GM19193 (cell line): Measurements from ENCODE around the gene PPP1R12C.

Experiments
- POLR2A ChIP-seq: IDR thresholded peaks from 4 replicates; pipeline ENCODE4 v1.6.1; 2011; ENCODE audit not compliant: insufficient read depth, insufficient read length; ENCODE audit errors: extremely low read depth

PPP1R12C gene

DNA sequence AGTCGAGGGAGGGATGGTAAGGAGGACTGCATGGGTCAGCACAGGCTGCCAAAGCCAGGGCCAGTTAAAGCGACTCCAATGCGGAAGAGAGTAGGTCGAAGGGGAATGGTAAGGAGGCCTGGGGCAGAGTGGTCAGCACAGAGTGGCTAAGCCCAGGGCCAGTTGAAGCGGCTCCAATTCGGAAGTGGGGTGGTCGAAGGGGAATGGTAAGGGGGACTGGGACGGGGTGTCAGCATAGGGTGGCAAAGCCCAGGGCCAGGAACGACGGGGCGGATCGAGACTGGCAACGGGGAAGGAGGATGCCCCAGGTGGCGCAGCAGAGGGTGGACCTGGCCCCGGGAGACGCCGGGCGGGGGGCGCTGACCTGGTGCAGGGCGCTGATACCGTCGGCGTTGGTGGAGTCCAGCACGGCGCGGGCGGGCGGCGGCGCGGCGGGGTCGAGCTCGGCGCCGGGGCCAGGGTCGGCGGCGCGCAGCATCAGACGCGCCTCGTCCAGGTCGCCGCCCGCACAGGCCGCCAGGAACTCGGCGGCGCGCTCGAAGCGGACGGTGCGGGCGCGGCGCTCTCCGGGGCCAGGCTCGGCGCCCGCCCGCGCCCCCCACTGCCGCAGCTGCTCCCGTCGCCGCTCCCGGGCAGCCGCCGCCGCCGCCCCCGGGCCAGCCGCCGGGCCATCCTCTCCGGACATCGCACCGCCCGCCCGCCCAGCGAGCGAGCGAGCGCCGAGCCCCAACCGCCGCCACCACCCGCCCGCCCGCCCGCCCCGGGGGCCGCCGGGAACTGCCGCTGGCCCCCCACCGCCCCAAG lies at the start of gene PPP1R12C:
PPP1R12C (minus strand) TSS at position 779 of the 804 bp plus-strand sequence; CDS start at position 685, 94 bp downstream.
- TF ChIP-seq POLR2A, result no peak

GRCh38 chr19:55166530-55167268 lies 49.3 kb upstream of the PPP1R12C start, which contains the start of gene DNAAF3:
Gene DNAAF3, minus strand, starts transcription at chr19:55166613. Its CDS starts 200 bp downstream, at chr19:55166413.
- no peak for TF ChIP-seq POLR2A

DNA sequence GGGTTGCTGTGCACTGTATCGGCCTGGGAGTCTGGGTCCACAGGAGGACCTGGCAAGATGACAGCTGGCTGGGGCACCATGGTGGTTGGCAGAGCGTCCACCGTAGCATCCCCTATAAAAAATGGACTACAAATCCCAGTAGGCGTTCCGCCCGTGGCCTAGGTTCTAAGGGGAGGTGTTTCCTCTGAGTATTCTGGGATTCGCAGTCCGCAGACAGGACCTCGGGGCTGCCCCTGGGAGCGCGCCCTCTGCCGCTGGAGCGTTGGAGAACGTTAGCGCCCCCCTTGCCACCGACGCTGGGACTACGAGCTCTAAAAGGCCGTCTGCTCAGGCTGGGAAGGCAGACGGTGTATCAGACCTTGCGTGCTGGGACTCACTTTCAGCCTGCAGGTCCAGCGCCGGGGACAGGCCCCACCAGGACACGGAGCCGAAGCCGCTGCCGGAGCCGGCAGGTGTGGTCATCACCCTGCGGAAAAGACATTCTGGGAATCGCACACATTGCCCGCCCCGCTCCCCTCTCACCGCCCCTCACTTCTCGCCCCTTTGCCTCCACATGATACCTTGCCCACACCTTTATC lies 48.6 kb upstream of the PPP1R12C start:
- no peak for TF ChIP-seq POLR2A

- TF ChIP-seq POLR2A, result no peak
Observed at GRCh38 chr19:55161571-55162322, 44.3 kb upstream of the PPP1R12C start.

- no peak for TF ChIP-seq POLR2A
Observed at GRCh38 chr19:55160986-55161365, 43.5 kb upstream of the PPP1R12C start.

- TF ChIP-seq POLR2A, result no peak
Observed at GRCh38 chr19:55160128-55160985, 42.9 kb upstream of the PPP1R12C start.

DNA sequence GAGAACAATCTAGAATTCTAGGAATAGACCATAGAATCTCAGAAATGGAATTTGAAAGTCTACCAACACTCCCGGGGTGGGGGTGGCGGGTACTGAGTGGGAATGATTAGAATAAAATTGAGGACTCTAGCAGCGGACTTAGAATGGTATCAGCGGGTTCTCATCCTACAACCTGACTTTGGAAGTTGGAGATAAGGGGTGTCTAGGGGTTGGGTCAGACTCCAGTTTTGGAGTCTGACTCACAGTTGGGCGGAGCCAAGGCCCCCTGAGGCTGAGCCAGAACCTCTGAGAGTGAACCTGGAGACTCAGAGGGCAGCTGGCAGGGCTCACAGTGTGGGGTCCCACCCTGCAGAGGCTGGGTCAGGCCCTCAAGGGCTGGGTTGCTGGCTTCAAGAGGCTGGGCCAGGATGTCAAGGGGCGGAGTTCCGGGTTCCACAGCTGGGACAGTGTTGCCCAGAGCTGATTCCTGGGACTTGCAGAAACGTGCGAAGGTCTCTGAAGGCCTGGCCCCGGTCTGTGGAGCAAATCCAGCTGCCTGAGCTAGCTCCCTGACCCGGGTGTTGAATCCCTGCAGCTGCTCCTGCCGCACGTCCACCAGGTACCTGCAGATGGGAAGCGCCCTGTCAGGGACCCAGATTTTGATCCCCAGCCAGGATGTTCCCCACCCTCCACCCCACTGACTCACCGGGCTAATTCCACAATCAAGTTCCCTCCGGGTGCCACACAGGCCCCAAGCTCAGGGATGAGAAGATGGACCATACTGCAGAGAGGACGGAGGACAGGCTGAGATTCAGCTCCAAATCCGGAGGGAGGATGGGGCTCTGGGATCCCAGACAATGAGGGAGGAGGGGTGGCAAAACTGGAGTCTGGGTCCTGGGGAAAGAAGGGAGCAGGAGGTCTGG lies 41.7 kb upstream of the PPP1R12C start:
- no peak for TF ChIP-seq POLR2A

DNA sequence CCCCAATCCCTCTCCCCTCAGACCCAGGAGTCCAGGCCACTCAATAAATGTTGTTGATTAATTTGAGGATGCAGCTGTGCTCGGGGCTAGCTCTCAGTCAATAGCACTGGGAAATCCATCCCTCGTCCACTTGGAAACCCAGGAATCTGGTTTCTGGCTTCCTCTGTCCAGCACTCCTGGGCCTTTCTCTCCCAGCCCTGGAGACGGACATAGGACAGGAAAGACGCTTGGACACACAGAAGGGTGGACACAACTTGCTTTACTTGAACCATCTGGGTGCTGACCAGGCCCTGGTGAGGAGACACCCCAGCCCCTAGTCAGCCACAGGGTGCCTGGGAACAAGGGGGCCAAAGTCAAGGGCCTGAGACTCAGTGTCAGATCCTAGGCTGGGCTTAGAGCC lies 41.0 kb upstream of the PPP1R12C start:
- TF ChIP-seq POLR2A, result no peak

- no peak for TF ChIP-seq POLR2A
Observed at GRCh38 chr19:55157064-55157908, 39.8 kb upstream of the PPP1R12C start, which contains the start of gene TNNI3. Gene TNNI3, minus strand, starts transcription at chr19:55157732. Its CDS starts 143 bp downstream, at chr19:55157589.

- TF ChIP-seq POLR2A, result no peak
Observed at GRCh38 chr19:55156202-55157063, 39.0 kb upstream of the PPP1R12C start.

DNA sequence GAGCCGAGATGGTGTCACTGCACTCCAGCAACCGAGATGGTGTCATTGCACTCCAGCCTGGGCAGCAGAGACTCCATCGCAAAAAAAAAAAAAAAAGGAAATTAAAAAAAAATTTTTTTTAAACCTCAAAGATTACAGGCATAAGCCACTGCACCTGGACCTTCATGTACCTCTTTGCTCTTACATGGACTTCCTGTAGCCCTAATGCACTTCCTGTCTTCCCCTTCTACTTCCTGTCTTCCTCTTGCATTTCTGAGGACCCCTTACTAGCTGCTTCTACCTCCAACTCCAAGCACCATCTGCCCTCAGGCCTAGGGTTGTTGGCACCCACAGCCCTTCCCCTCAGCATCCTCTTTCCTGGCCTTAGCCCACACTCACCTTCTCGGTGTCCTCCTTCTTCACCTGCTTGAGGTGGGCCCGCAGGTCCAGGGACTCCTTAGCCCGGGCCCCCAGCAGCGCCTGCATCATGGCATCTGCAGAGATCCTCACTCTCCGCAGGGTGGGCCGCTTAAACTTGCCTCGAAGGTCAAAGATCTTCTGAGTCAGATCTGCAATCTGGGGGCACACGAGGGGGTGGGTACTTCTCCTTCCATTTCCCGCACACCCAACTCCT lies 36.3 kb upstream of the PPP1R12C start:
- no peak for TF ChIP-seq POLR2A
